Bronchial epithelial cell (primary cell): ENCODE measurements around the gene C17orf113. TPM values are rescaled to one million over a fixed set of nuclear protein-coding genes. Genes with fewer than 3 reads are reported as not detected.

Source experiments
- DNase-seq: peaks from one replicate; pipeline ENCODE4 v3.0.0-alpha.2; 2010; ENCODE audit warnings: low read depth
- FAIRE-seq: peaks from 2 replicates; lab custom pipeline; 2011; peaks lifted over from hg19 to GRCh38; lab: Jason Lieb, UNC
- H3K27me3 ChIP-seq: 2 replicates; pipeline ENCODE4 v1.5.1; 2011; ENCODE audit warnings: low read length; ENCODE audit not compliant: control insufficient read depth, insufficient read depth
- H3K36me3 ChIP-seq: 2 replicates; pipeline ENCODE4 v1.5.1; 2011; ENCODE audit warnings: low read length; ENCODE audit not compliant: control insufficient read depth, insufficient read depth
- H3K4me3 ChIP-seq: 2 replicates; pipeline ENCODE4 v1.5.1; 2011; ENCODE audit warnings: mild to moderate bottlenecking, low read depth, low read length, control low read depth
- CTCF ChIP-seq: IDR thresholded peaks from 2 replicates; pipeline ENCODE4 v1.5.1; 2011; ENCODE audit warnings: mild to moderate bottlenecking, moderate library complexity, low read length, control low read depth, inconsistent platforms; ENCODE audit not compliant: insufficient read depth, severe bottlenecking
- total RNA-seq: library from RNA; depleted of rRNA; stranded (reverse); fragments of >200 nt; gene quantifications from 2 replicates; pipeline ENCODE4 v1.2.1, GENCODE V29; 2014

The C17orf113 gene
- total RNA-seq, 1 donor from 2014 or later: 0.26 TPM

- no peak for DNase-seq
- no peak for TF ChIP-seq CTCF
- no peak for FAIRE-seq
- no peaks in the 10 kb centered on the region for H3K36me3 ChIP-seq
- H3K27me3 ChIP-seq: peaks cover 22% of the 10 kb centered on the region
- H3K4me3 ChIP-seq: no peak overlapping the region
Measured at GRCh38 chr17:42075789-42076188, 25.4 kb upstream of the C17orf113 start.

GRCh38 chr17:42072323-42073187 is 22.2 kb upstream of the C17orf113 start:
- peaks cover 20% of the 10 kb centered on the region for H3K27me3 ChIP-seq
- no peak for DNase-seq
- FAIRE-seq: no peak
- H3K36me3 ChIP-seq: no peaks in the 10 kb centered on the region
- no peak overlapping the region for H3K4me3 ChIP-seq
- TF ChIP-seq CTCF: no peak

- Histone ChIP-seq H3K27me3 (peaks cover 20% of the 10 kb centered on the region), H3K36me3 (no peaks in the 10 kb centered on the region), H3K4me3 (no peak overlapping the region)
- DNase-seq (no peak), FAIRE-seq (no peak)
- TF ChIP-seq CTCF: no peak
Measured at GRCh38 chr17:42071810-42072209, 21.4 kb upstream of the C17orf113 start.

GRCh38 chr17:42068979-42069378 is 18.6 kb upstream of the C17orf113 start:
- H3K27me3 ChIP-seq: peaks cover 20% of the 10 kb centered on the region
- FAIRE-seq (no peak), DNase-seq (no peak)
- no peaks in the 10 kb centered on the region for H3K36me3 ChIP-seq
- H3K4me3 ChIP-seq: no peak overlapping the region
- TF ChIP-seq CTCF: no peak

- Histone ChIP-seq H3K36me3 (no peaks in the 10 kb centered on the region), H3K4me3 (no peak overlapping the region), H3K27me3 (peaks cover 13% of the 10 kb centered on the region)
- DNase-seq: peak; percentile 28
- FAIRE-seq: no peak
- peak; percentile 84 for TF ChIP-seq CTCF
Measured at GRCh38 chr17:42067371-42068091, 17.1 kb upstream of the C17orf113 start.
